Measurements from ENCODE around the gene DUOX1. TPM values are rescaled to one million over a fixed set of nuclear protein-coding genes. Genes with fewer than 3 reads are reported as not detected.

The DUOX1 gene
- total and polyA plus RNA-seq, 2 of the 13 experiments (the other 11 are each of a cell fraction or from before 2014, with no cell fraction given), result 0.03 TPM; not detected in 1

- no peak for TF ChIP-seq ADNP (CRISPR knock-in tag; IDR thresholded peaks at IDR 0.05)
- TF ChIP-seq, protein P1, sequence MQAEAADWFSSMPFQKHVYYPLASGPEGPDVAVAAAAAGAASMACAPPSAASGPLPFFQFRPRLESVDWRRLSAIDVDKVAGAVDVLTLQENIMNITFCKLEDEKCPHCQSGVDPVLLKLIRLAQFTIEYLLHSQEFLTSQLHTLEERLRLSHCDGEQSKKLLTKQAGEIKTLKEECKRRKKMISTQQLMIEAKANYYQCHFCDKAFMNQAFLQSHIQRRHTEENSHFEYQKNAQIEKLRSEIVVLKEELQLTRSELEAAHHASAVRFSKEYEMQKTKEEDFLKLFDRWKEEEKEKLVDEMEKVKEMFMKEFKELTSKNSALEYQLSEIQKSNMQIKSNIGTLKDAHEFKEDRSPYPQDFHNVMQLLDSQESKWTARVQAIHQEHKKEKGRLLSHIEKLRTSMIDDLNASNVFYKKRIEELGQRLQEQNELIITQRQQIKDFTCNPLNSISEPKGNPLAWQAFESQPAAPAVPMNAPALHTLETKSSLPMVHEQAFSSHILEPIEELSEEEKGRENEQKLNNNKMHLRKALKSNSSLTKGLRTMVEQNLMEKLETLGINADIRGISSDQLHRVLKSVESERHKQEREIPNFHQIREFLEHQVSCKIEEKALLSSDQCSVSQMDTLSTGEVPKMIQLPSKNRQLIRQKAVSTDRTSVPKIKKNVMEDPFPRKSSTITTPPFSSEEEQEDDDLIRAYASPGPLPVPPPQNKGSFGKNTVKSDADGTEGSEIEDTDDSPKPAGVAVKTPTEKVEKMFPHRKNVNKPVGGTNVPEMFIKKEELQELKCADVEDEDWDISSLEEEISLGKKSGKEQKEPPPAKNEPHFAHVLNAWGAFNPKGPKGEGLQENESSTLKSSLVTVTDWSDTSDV (CRISPR knock-in tag; IDR thresholded peaks at IDR 0.05), result no peak
- TF ChIP-seq TBX2 (CRISPR knock-in tag; IDR thresholded peaks at IDR 0.05; ENCODE audit: borderline replicate concordance), result peak; percentile 64; the same call in 1 of the 2 replicates
- peak; percentile 96 for TF ChIP-seq AGO1 (IDR thresholded peaks at IDR 0.05; ENCODE audit: low read depth, low read length, poor library complexity, severe bottlenecking)
- TF ChIP-seq, protein P2, sequence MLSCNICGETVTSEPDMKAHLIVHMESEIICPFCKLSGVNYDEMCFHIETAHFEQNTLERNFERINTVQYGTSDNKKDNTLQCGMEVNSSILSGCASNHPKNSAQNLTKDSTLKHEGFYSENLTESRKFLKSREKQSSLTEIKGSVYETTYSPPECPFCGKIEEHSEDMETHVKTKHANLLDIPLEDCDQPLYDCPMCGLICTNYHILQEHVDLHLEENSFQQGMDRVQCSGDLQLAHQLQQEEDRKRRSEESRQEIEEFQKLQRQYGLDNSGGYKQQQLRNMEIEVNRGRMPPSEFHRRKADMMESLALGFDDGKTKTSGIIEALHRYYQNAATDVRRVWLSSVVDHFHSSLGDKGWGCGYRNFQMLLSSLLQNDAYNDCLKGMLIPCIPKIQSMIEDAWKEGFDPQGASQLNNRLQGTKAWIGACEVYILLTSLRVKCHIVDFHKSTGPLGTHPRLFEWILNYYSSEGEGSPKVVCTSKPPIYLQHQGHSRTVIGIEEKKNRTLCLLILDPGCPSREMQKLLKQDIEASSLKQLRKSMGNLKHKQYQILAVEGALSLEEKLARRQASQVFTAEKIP (CRISPR knock-in tag; IDR thresholded peaks at IDR 0.05; ENCODE audit: borderline replicate concordance), result no peak
- TF ChIP-seq, protein P3, sequence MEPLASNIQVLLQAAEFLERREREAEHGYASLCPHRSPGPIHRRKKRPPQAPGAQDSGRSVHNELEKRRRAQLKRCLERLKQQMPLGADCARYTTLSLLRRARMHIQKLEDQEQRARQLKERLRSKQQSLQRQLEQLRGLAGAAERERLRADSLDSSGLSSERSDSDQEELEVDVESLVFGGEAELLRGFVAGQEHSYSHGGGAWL (CRISPR knock-in tag; IDR thresholded peaks at IDR 0.05), result no peak
- TF ChIP-seq ZNF143 (CRISPR knock-in tag; IDR thresholded peaks at IDR 0.05), result no peak
- TF ChIP-seq HNRNPH1 (optimal IDR thresholded peaks at IDR 0.05; ENCODE audit: low read depth, low read length), result no peak
- no peak for TF ChIP-seq TOPORS (CRISPR knock-in tag; IDR thresholded peaks at IDR 0.05)
- TF ChIP-seq ZNF766 (CRISPR knock-in tag; IDR thresholded peaks at IDR 0.05; ENCODE audit: borderline replicate concordance), result no peak
- TF ChIP-seq MEIS1 (CRISPR knock-in tag; IDR thresholded peaks at IDR 0.05; ENCODE audit: borderline replicate concordance), result no peak
- TF ChIP-seq, protein P4, sequence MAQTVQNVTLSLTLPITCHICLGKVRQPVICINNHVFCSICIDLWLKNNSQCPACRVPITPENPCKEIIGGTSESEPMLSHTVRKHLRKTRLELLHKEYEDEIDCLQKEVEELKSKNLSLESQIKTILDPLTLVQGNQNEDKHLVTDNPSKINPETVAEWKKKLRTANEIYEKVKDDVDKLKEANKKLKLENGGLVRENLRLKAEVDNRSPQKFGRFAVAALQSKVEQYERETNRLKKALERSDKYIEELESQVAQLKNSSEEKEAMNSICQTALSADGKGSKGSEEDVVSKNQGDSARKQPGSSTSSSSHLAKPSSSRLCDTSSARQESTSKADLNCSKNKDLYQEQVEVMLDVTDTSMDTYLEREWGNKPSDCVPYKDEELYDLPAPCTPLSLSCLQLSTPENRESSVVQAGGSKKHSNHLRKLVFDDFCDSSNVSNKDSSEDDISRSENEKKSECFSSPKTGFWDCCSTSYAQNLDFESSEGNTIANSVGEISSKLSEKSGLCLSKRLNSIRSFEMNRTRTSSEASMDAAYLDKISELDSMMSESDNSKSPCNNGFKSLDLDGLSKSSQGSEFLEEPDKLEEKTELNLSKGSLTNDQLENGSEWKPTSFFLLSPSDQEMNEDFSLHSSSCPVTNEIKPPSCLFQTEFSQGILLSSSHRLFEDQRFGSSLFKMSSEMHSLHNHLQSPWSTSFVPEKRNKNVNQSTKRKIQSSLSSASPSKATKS (CRISPR knock-in tag; IDR thresholded peaks at IDR 0.05), result no peak
- TF ChIP-seq, protein P5, sequence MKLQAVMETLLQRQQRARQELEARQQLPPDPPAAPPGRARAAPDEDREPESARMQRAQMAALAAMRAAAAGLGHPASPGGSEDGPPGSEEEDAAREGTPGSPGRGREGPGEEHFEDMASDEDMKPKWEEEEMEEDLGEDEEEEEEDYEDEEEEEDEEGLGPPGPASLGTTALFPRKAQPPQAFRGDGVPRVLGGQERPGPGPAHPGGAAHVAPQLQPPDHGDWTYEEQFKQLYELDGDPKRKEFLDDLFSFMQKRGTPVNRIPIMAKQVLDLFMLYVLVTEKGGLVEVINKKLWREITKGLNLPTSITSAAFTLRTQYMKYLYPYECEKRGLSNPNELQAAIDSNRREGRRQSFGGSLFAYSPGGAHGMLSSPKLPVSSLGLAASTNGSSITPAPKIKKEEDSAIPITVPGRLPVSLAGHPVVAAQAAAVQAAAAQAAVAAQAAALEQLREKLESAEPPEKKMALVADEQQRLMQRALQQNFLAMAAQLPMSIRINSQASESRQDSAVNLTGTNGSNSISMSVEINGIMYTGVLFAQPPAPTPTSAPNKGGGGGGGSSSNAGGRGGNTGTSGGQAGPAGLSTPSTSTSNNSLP (IDR thresholded peaks at IDR 0.05; ENCODE audit: low read depth, low read length), result no peak
- no peak for TF ChIP-seq HOMEZ (CRISPR knock-in tag; IDR thresholded peaks at IDR 0.05; ENCODE audit: low read depth)
- TF ChIP-seq, protein P6, sequence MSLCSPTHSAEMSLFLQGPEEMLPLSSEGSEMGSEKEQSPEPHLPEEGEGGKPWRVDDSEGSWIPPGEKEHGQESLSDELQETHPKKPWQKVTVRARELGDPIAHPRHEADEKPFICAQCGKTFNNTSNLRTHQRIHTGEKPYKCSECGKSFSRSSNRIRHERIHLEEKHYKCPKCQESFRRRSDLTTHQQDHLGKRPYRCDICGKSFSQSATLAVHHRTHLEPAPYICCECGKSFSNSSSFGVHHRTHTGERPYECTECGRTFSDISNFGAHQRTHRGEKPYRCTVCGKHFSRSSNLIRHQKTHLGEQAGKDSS (CRISPR knock-in tag; IDR thresholded peaks at IDR 0.05; ENCODE audit: borderline replicate concordance, low read depth), result peak; percentile 78; the same call in 1 of the 2 replicates
Observed at GRCh38 chr15:45162771-45163507, 33.1 kb downstream of the DUOX1 start (continued).
